Measurements from ENCODE around the gene AVPR2. TPM values are rescaled to one million over a fixed set of nuclear protein-coding genes. Genes with fewer than 3 reads are reported as not detected.

AVPR2 gene
- total and polyA plus RNA-seq, 4 donors, result 0.05 TPM; not detected in 3

- whole genome bisulfite sequencing, result 16% methylated on average over 59 of the region's 59 CpGs
- Histone ChIP-seq H3K27ac (ENCODE audit: low read depth in 1 of 2, low read length in 2 of 2) (peak within 1 kb of the TSS; percentile 92 to 95), H3K36me3 (ENCODE audit: control insufficient read depth in 4 of 4, insufficient read depth in 3 of 4, low read depth in 1 of 4, low read length in 3 of 4) (peaks cover 0 to 9% (median 1%) of the 10 kb centered on the region in 4 donors), H3K9me3 (ENCODE audit: control insufficient read depth in 4 of 4, low read length in 3 of 4) (no peaks in the 10 kb centered on the region), H3K27me3 (ENCODE audit: control insufficient read depth in 4 of 4, insufficient read depth in 4 of 4, low read length in 3 of 4) (no peaks in the 10 kb centered on the region), H3K4me1 (ENCODE audit: control insufficient read depth in 4 of 4, insufficient read depth in 4 of 4, low read length in 3 of 4) (peaks cover 9 to 35% (median 24%) of the 10 kb centered on the region in 4 donors), H3K9ac (ENCODE audit: low read depth in 1 of 2, low read length in 2 of 2) (no peak within 1 kb of the TSS), H3K4me3 (ENCODE audit: low read depth in 1 of 3, low read length in 3 of 3) (peak within 1 kb of the TSS in 2 of 3 donors; percentile 25 to 26)
- no peak for TF ChIP-seq FOXA1 (IDR thresholded peaks at IDR 0.05)
- TF ChIP-seq GABPA (IDR thresholded peaks at IDR 0.05 in 1 of 2, conservative IDR thresholded peaks at IDR 0.05 in 1 of 2), result no peak
- no peak for DNase-seq (ENCODE audit: low spot score)
Measured at GRCh38 chrX:153925739-153926551, 21.5 kb downstream of the AVPR2 start, which contains the start of gene ARHGAP4. ARHGAP4 (minus strand) TSS chrX:153926264; CDS start chrX:153926202, 62 bp downstream.

- peaks cover 0 to 10% (median 1%) of the 10 kb centered on the region in 4 donors for H3K36me3 ChIP-seq (ENCODE audit: control insufficient read depth in 4 of 4, insufficient read depth in 3 of 4, low read depth in 1 of 4, low read length in 3 of 4)
- no peak for DNase-seq (ENCODE audit: low spot score)
- WGBS, result 49% methylated on average over 4 of the region's 4 CpGs
- peaks cover 8 to 34% (median 24%) of the 10 kb centered on the region in 4 donors for H3K4me1 ChIP-seq (ENCODE audit: control insufficient read depth in 4 of 4, insufficient read depth in 4 of 4, low read length in 3 of 4)
- H3K9ac ChIP-seq (ENCODE audit: low read depth in 1 of 2, low read length in 2 of 2), result no peak overlapping the region
- TF ChIP-seq GABPA (IDR thresholded peaks at IDR 0.05 in 1 of 2, conservative IDR thresholded peaks at IDR 0.05 in 1 of 2) (no peak), SP1 (IDR thresholded peaks at IDR 0.05) (peak; percentile 1)
- H3K4me3 ChIP-seq (ENCODE audit: low read depth in 1 of 3, low read length in 3 of 3), result peak overlapping the region in 1 of 3 donors; percentile 25
- peak overlapping the region; percentile 92 to 95 for H3K27ac ChIP-seq (ENCODE audit: low read depth in 1 of 2, low read length in 2 of 2)
- no peaks in the 10 kb centered on the region for H3K9me3 ChIP-seq (ENCODE audit: control insufficient read depth in 4 of 4, low read length in 3 of 4)
- no peaks in the 10 kb centered on the region for H3K27me3 ChIP-seq (ENCODE audit: control insufficient read depth in 4 of 4, insufficient read depth in 4 of 4, low read length in 3 of 4)
Measured at GRCh38 chrX:153926552-153926857, 22.0 kb downstream of the AVPR2 start.

- peak overlapping the region; percentile 92 to 95 for H3K27ac ChIP-seq (ENCODE audit: low read depth in 1 of 2, low read length in 2 of 2)
- H3K4me3 ChIP-seq (ENCODE audit: low read depth in 1 of 3, low read length in 3 of 3), result peak overlapping the region in 2 of 3 donors; percentile 61 to 83
- TF ChIP-seq NR2F2 (IDR thresholded peaks at IDR 0.05), result peak; percentile 19
- no peak for TF ChIP-seq ATF3 (IDR thresholded peaks at IDR 0.05)
- peak overlapping the region in 1 of 2 donors; percentile 42 for H3K9ac ChIP-seq (ENCODE audit: low read depth in 1 of 2, low read length in 2 of 2)
- peak; percentile 37 for DNase-seq (ENCODE audit: low spot score)
- 28% methylated on average over 31 of the region's 31 CpGs for WGBS
- H3K27me3 ChIP-seq (ENCODE audit: control insufficient read depth in 4 of 4, insufficient read depth in 4 of 4, low read length in 3 of 4), result no peaks in the 10 kb centered on the region
- H3K36me3 ChIP-seq (ENCODE audit: control insufficient read depth in 4 of 4, insufficient read depth in 3 of 4, low read depth in 1 of 4, low read length in 3 of 4), result peaks cover 0 to 15% (median 1%) of the 10 kb centered on the region in 4 donors
- no peaks in the 10 kb centered on the region for H3K9me3 ChIP-seq (ENCODE audit: control insufficient read depth in 4 of 4, low read length in 3 of 4)
- H3K4me1 ChIP-seq (ENCODE audit: control insufficient read depth in 4 of 4, insufficient read depth in 4 of 4, low read length in 3 of 4), result peaks cover 7 to 34% (median 24%) of the 10 kb centered on the region in 4 donors
Measured at GRCh38 chrX:153926858-153927671, 22.6 kb downstream of the AVPR2 start.

DNA sequence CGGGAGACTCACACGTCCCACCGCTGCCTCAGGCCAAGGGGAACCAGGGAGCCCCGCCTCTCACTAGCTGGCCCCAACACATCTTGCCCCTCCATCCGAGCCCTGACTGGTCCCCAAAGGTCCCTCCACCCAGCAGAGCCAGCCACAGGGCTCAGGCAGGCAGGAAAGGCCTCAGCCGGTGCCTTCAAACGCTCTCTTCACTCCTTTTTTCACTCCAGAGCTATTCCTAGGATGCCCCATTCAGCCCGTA is 23.1 kb downstream of the AVPR2 start:
- Histone ChIP-seq H3K9me3 (ENCODE audit: control insufficient read depth in 4 of 4, low read length in 3 of 4) (no peaks in the 10 kb centered on the region), H3K4me1 (ENCODE audit: control insufficient read depth in 4 of 4, insufficient read depth in 4 of 4, low read length in 3 of 4) (peaks cover 7 to 34% (median 24%) of the 10 kb centered on the region in 4 donors), H3K4me3 (ENCODE audit: low read depth in 1 of 3, low read length in 3 of 3) (peak overlapping the region; percentile 61 to 83 (median 65)), H3K36me3 (ENCODE audit: control insufficient read depth in 4 of 4, insufficient read depth in 3 of 4, low read depth in 1 of 4, low read length in 3 of 4) (peaks cover 0 to 15% (median 1%) of the 10 kb centered on the region in 4 donors), H3K27me3 (ENCODE audit: control insufficient read depth in 4 of 4, insufficient read depth in 4 of 4, low read length in 3 of 4) (no peaks in the 10 kb centered on the region), H3K27ac (ENCODE audit: low read depth in 1 of 2, low read length in 2 of 2) (peak overlapping the region; percentile 92 to 95), H3K9ac (ENCODE audit: low read depth in 1 of 2, low read length in 2 of 2) (peak overlapping the region; percentile 42 to 79)
- TF ChIP-seq TAF1 (conservative IDR thresholded peaks at IDR 0.05) (no peak), YY1 (IDR thresholded peaks at IDR 0.05) (no peak)
- no peak for DNase-seq (ENCODE audit: low spot score)
- 1% methylated on average over 8 of the region's 8 CpGs for WGBS
